ENCODE data around the gene LBP. TPM values are rescaled to one million over a fixed set of nuclear protein-coding genes. Genes with fewer than 3 reads are reported as not detected.

LBP gene
- total and polyA plus RNA-seq, 2 experiments from 2014 or later: 0.10 to 0.19 TPM

GRCh38 chr20:38357653-38358207, 11.4 kb downstream of the LBP start (continued):
- TF ChIP-seq, protein P1, sequence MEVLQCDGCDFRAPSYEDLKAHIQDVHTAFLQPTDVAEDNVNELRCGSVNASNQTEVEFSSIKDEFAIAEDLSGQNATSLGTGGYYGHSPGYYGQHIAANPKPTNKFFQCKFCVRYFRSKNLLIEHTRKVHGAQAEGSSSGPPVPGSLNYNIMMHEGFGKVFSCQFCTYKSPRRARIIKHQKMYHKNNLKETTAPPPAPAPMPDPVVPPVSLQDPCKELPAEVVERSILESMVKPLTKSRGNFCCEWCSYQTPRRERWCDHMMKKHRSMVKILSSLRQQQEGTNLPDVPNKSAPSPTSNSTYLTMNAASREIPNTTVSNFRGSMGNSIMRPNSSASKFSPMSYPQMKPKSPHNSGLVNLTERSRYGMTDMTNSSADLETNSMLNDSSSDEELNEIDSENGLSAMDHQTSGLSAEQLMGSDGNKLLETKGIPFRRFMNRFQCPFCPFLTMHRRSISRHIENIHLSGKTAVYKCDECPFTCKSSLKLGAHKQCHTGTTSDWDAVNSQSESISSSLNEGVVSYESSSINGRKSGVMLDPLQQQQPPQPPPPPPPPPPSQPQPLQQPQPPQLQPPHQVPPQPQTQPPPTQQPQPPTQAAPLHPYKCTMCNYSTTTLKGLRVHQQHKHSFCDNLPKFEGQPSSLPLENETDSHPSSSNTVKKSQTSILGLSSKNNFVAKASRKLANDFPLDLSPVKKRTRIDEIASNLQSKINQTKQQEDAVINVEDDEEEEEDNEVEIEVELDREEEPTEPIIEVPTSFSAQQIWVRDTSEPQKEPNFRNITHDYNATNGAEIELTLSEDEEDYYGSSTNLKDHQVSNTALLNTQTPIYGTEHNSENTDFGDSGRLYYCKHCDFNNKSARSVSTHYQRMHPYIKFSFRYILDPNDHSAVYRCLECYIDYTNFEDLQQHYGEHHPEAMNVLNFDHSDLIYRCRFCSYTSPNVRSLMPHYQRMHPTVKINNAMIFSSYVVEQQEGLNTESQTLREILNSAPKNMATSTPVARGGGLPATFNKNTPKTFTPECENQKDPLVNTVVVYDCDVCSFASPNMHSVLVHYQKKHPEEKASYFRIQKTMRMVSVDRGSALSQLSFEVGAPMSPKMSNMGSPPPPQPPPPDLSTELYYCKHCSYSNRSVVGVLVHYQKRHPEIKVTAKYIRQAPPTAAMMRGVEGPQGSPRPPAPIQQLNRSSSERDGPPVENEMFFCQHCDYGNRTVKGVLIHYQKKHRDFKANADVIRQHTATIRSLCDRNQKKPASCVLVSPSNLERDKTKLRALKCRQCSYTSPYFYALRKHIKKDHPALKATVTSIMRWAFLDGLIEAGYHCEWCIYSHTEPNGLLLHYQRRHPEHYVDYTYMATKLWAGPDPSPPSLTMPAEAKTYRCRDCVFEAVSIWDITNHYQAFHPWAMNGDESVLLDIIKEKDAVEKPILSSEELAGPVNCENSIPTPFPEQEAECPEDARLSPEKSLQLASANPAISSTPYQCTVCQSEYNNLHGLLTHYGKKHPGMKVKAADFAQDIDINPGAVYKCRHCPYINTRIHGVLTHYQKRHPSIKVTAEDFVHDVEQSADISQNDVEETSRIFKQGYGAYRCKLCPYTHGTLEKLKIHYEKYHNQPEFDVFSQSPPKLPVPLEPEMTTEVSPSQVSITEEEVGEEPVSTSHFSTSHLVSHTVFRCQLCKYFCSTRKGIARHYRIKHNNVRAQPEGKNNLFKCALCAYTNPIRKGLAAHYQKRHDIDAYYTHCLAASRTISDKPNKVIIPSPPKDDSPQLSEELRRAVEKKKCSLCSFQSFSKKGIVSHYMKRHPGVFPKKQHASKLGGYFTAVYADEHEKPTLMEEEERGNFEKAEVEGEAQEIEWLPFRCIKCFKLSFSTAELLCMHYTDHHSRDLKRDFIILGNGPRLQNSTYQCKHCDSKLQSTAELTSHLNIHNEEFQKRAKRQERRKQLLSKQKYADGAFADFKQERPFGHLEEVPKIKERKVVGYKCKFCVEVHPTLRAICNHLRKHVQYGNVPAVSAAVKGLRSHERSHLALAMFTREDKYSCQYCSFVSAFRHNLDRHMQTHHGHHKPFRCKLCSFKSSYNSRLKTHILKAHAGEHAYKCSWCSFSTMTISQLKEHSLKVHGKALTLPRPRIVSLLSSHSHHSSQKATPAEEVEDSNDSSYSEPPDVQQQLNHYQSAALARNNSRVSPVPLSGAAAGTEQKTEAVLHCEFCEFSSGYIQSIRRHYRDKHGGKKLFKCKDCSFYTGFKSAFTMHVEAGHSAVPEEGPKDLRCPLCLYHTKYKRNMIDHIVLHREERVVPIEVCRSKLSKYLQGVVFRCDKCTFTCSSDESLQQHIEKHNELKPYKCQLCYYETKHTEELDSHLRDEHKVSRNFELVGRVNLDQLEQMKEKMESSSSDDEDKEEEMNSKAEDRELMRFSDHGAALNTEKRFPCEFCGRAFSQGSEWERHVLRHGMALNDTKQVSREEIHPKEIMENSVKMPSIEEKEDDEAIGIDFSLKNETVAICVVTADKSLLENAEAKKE (CRISPR knock-in tag; IDR thresholded peaks at IDR 0.05): no peak
- TF ChIP-seq JUNB (IDR thresholded peaks at IDR 0.05; ENCODE audit: unreplicated experiment): no peak
- no peak for TF ChIP-seq POLR2AphosphoS5 (IDR thresholded peaks at IDR 0.05; ENCODE audit: low read depth)
- TF ChIP-seq, protein P2, sequence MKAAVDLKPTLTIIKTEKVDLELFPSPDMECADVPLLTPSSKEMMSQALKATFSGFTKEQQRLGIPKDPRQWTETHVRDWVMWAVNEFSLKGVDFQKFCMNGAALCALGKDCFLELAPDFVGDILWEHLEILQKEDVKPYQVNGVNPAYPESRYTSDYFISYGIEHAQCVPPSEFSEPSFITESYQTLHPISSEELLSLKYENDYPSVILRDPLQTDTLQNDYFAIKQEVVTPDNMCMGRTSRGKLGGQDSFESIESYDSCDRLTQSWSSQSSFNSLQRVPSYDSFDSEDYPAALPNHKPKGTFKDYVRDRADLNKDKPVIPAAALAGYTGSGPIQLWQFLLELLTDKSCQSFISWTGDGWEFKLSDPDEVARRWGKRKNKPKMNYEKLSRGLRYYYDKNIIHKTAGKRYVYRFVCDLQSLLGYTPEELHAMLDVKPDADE (IDR thresholded peaks at IDR 0.05): no peak

- ATAC-seq (no peak), DNase-seq (ENCODE audit: low spot score) (no peak)
- no peak overlapping the region for H3K27ac ChIP-seq (ENCODE audit: low read depth)
- TF ChIP-seq, protein P3, sequence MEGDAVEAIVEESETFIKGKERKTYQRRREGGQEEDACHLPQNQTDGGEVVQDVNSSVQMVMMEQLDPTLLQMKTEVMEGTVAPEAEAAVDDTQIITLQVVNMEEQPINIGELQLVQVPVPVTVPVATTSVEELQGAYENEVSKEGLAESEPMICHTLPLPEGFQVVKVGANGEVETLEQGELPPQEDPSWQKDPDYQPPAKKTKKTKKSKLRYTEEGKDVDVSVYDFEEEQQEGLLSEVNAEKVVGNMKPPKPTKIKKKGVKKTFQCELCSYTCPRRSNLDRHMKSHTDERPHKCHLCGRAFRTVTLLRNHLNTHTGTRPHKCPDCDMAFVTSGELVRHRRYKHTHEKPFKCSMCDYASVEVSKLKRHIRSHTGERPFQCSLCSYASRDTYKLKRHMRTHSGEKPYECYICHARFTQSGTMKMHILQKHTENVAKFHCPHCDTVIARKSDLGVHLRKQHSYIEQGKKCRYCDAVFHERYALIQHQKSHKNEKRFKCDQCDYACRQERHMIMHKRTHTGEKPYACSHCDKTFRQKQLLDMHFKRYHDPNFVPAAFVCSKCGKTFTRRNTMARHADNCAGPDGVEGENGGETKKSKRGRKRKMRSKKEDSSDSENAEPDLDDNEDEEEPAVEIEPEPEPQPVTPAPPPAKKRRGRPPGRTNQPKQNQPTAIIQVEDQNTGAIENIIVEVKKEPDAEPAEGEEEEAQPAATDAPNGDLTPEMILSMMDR (conservative IDR thresholded peaks at IDR 0.05; ENCODE audit: low read depth in 2 of 2): no peak
- TF ChIP-seq STAT1 (IDR thresholded peaks at IDR 0.05; ENCODE audit: unreplicated experiment): no peak
- no peak for TF ChIP-seq ZNF114 (CRISPR knock-in tag; IDR thresholded peaks at IDR 0.05)
Observed at GRCh38 chr20:38358556-38358955, 12.3 kb downstream of the LBP start.

More at GRCh38 chr20:38358556-38358955, 12.3 kb downstream of the LBP start:
- peak overlapping the region; percentile 38; the same call in 1 of the 2 replicates for H2AFZ ChIP-seq
- H3K4me3 ChIP-seq: no peak overlapping the region
- H3K36me3 ChIP-seq (ENCODE audit: insufficient read depth): no peaks in the 10 kb centered on the region
- peaks cover 19% of the 10 kb centered on the region for H3K4me1 ChIP-seq (ENCODE audit: insufficient read depth)
- peaks cover 12% of the 10 kb centered on the region for H3K27me3 Mint-ChIP-seq (ENCODE audit: insufficient read depth, low read depth, poor library complexity)
- H3K4me2 ChIP-seq: no peak overlapping the region
- no peak overlapping the region for H3K27ac Mint-ChIP-seq
- H3K9me3 Mint-ChIP-seq: peaks cover 2% of the 10 kb centered on the region; the same call in 2 of the 3 replicates
- H3K4me1 Mint-ChIP-seq: peaks cover 22% of the 10 kb centered on the region
- 0 out of 2 replicates have a peak, but pooled peaks cover 5% of the 10 kb centered on the region for H3F3A ChIP-seq (replicated peaks; ENCODE audit: low read depth)
- no peak overlapping the region for H3K4me3 Mint-ChIP-seq
- H3K36me3 Mint-ChIP-seq (ENCODE audit: low read depth): no peaks in the 10 kb centered on the region
- H3K79me2 ChIP-seq (replicated peaks; ENCODE audit: insufficient read depth): no peaks in the 10 kb centered on the region
- H3K9me2 ChIP-seq (ENCODE audit: insufficient read depth): no peaks in the 10 kb centered on the region
- no peaks in the 10 kb centered on the region for H4K20me1 ChIP-seq (replicated peaks; ENCODE audit: insufficient read depth)
- H3K27me3 ChIP-seq (ENCODE audit: insufficient read depth): no peaks in the 10 kb centered on the region

Data from GM23338 (cell line).